Activated T-cell treated with anti-CD3 and anti-CD28 coated beads for 4 hours (primary cell): ENCODE measurements around the gene TMEM245.
A peak's percentile ranks its signal among the peaks of the same experiment; 100 is the strongest.
"Not testable (repeated sequence)": the region's sequence is repeated elsewhere in the genome, so short reads cannot be mapped to it uniquely, and the experiment has no call there.

Experiments
- DNase-seq: peaks from one replicate; pipeline ENCODE4 v3.0.0-alpha.2; 2020

The TMEM245 gene

GRCh38 chr9:109132567-109133021 lies 12.8 kb upstream of the TMEM245 start:
- no peak for DNase-seq

- no peak for DNase-seq
Measured at GRCh38 chr9:109129470-109130197, 9.9 kb upstream of the TMEM245 start.

- DNase-seq: not testable (repeated sequence)
Measured at GRCh38 chr9:109126671-109127070, 6.9 kb upstream of the TMEM245 start.

GRCh38 chr9:109124121-109124520 lies 4.4 kb upstream of the TMEM245 start:
- DNase-seq: no peak

GRCh38 chr9:109122726-109123621 lies 3.2 kb upstream of the TMEM245 start:
- DNase-seq: no peak

GRCh38 chr9:109121232-109121796 lies 1.6 kb upstream of the TMEM245 start:
- DNase-seq: no peak

- DNase-seq: no peak
Measured at GRCh38 chr9:109120204-109120789, 550 bp upstream of the TMEM245 start.

GRCh38 chr9:109118808-109119438 lies 824 bp downstream of the TMEM245 start:
- DNase-seq: no peak

- DNase-seq: peak; percentile 31
Measured at GRCh38 chr9:109117856-109118807, 1.6 kb downstream of the TMEM245 start.

GRCh38 chr9:109115931-109116526 lies 3.7 kb downstream of the TMEM245 start:
- DNase-seq: no peak

GRCh38 chr9:109114670-109115069 lies 5.1 kb downstream of the TMEM245 start:
- no peak for DNase-seq

- no peak for DNase-seq
Measured at GRCh38 chr9:109113892-109114609, 5.7 kb downstream of the TMEM245 start.

- DNase-seq: no peak
Measured at GRCh38 chr9:109113254-109113653, 6.5 kb downstream of the TMEM245 start.

- DNase-seq: no peak
Measured at GRCh38 chr9:109110329-109111021, 9.3 kb downstream of the TMEM245 start.

- DNase-seq: no peak
Measured at GRCh38 chr9:109109967-109110328, 9.8 kb downstream of the TMEM245 start.

GRCh38 chr9:109108318-109108717 lies 11.4 kb downstream of the TMEM245 start:
- no peak for DNase-seq

- DNase-seq: no peak
Measured at GRCh38 chr9:109107402-109108240, 12.1 kb downstream of the TMEM245 start.

GRCh38 chr9:109101810-109102209 lies 17.9 kb downstream of the TMEM245 start:
- DNase-seq: no peak

GRCh38 chr9:109101202-109101595 lies 18.5 kb downstream of the TMEM245 start:
- DNase-seq: no peak
